Ovary (tissue), 3 donors: ENCODE data around the gene TRIM33.

Experiments
- POLR2A ChIP-seq: fragments of 450-650 bp; IDR thresholded peaks from one replicate; pipeline ENCODE4 v1.6.1; 2017; ENCODE audit warnings: antibody characterized with exemption, mild to moderate bottlenecking, moderate library complexity
- TF ChIP-seq, protein P1 (sequence below), 3 donors: fragments of 450-650 bp in 2 of 3; fragments of 200-600 bp in 1 of 3; IDR thresholded peaks; one replicate each; pipeline versions ENCODE4 v1.5.1 to v1.8.0; 2016 to 2022; ENCODE audit warnings: antibody characterized with exemption in 3 of 3, mild to moderate bottlenecking in 1 of 3
- donor health status: DM: no; HTN: no; CAD: no.

DNA sequence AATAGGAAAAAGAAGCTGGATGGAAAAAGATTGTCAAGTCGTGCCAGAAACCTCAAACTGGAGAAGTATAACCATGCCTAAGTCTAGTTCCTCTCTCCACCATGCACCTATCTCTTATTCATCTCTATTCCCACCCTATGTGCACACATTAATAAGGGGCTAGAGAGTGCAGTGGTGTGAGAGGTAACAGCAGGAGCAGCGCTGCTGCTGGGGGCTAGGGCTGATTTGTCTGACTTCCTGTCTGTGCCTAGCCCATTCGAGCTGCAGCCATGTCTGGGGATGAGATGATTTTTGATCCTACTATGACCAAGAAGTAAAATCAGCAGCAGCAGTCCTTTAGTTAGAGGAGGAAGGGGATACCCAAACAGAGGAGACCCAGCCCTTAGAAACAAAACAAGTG lies 43.0 kb downstream of the TRIM33 start:
- TF ChIP-seq, protein P1, sequence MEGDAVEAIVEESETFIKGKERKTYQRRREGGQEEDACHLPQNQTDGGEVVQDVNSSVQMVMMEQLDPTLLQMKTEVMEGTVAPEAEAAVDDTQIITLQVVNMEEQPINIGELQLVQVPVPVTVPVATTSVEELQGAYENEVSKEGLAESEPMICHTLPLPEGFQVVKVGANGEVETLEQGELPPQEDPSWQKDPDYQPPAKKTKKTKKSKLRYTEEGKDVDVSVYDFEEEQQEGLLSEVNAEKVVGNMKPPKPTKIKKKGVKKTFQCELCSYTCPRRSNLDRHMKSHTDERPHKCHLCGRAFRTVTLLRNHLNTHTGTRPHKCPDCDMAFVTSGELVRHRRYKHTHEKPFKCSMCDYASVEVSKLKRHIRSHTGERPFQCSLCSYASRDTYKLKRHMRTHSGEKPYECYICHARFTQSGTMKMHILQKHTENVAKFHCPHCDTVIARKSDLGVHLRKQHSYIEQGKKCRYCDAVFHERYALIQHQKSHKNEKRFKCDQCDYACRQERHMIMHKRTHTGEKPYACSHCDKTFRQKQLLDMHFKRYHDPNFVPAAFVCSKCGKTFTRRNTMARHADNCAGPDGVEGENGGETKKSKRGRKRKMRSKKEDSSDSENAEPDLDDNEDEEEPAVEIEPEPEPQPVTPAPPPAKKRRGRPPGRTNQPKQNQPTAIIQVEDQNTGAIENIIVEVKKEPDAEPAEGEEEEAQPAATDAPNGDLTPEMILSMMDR (IDR thresholded peaks at IDR 0.05): no peak
- TF ChIP-seq POLR2A: no peak
